ENCODE measurements around the gene VWA5B1.

The VWA5B1 gene

DNA sequence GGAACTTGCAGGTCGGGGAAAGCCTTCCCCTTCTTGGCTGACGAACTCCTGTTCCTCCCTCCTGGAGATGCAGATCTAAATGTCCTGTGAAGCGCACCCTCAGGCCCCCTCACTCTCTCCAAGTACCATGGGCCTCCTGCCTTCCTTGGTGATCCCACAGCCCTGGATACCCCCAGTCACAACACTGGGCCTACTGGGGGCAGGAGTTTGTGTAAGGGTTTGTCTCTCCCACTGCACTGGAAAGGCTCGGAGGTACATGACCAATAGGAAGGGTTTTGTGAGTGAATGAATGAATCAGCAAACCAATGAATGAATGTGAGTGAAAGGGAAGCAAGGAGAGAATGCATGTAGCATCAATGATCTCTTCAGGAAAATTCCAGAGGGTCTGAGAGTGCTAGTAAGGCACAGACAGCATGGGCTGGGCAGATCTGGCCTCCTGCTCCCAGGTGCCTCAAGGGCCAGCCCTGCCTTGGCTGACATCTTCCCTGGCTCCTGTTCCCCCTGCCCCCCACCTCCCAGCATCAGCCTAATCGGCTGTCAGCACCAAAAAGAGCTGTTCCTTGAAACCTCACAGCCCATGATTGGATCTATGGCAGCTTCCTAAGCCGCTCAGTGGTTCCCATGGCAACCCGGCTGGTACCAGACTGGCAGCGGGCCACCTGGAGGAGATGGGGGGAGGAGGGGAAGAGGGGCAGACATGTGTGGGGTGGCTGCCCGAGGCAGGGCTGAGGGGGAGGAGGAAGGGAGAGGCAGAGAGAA, 95.8 kb downstream of the VWA5B1 start:
- no peak for ATAC-seq

DNA sequence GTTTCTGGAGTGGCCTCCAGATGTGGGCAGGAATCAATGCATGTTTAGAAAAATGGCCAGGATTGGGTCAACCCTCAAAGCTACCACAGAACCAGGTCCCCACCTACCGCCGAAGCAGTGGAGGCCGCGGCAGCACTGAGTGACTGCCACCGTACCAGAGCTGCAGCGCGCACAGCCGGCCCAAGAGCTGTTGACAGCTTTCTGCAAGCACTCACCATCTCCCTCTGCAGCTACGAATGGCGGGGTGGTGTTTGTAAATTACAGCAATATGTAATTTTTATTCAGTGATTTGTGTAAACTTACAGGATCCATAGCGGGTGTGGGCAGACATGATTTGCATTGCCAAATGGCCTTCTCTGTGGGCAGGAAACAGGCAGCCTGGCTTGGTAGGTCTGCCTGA, 98.9 kb downstream of the VWA5B1 start:
- ATAC-seq (no peak), DNase-seq (no peak)

More for the DNA sequence above, 95.8 kb downstream of the VWA5B1 start:
- no peak for DNase-seq

DNA sequence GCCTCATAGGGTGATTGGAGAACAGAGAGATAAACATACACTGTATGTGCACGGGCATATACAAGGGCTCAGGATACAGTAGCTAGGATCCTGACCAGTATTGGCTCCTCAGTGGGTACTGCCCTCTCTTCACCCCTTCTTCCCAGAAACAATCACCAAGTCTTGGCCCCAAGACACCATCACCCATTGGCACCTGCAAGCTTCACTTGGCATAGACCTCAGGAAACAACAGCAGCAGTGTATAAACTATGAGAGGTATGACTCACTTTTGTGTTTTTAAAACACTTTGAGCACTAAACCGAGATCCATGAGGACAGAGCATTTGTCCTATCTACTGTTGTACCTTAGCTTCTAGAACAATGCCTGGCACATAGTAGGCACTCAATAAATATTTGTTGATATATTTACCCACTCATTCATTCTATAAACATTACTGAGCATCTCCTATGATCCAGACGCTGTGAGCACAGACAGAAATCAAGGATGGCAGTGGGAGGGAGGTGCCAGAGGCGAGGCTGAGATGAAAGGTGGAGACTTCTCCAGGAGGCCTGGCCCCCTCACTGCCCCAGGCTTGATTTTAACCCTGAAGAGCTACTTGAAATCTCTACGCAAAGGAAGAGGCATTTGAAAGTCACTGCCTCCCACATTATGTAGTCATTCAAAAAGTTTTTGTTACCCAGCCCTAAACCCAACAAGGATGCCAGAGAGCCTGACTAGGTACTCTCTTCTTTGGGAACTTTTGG, 100.1 kb downstream of the VWA5B1 start:
- DNase-seq: no peak
- no peak for ATAC-seq

DNA sequence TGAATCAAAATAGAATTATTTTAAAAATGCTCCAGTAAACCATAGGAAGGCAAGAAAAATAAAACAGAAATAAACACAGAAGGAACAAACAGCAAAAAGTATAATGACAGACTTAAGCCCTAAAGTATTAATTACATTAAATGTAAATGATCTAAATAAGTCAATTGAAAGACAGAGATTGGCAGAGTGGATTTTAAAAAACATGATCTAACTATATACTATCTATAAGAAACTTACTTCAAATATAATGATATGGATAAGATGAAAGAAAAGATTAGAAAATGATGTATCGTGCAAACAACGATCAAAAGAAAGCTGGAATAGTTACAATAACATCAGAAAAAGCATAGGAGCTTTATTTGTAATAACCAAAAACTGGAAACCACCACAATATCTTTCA, 104.6 kb downstream of the VWA5B1 start:
- DNase-seq (no peak), ATAC-seq (no peak)

DNA sequence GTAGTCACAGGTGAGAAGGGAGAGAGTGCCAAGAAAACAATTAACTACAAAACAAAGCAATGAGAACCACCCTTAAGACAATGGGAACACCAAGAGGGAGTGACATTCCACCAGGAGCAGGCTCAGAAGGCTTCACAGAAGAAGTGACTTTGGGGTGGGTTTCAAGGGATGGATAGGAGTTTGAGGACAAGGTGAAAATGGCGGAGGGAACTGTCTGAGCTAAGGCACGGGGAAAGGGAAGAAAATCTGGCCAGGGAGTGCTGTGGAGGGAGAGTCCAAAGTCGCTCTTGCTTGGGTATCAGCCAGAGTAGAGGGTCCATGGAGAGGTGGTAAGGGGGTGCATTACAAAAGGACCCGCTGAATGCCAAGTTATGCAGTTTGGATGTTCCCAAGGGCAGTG, 108.1 kb downstream of the VWA5B1 start:
- DNase-seq: no peak
- ATAC-seq: no peak

DNA sequence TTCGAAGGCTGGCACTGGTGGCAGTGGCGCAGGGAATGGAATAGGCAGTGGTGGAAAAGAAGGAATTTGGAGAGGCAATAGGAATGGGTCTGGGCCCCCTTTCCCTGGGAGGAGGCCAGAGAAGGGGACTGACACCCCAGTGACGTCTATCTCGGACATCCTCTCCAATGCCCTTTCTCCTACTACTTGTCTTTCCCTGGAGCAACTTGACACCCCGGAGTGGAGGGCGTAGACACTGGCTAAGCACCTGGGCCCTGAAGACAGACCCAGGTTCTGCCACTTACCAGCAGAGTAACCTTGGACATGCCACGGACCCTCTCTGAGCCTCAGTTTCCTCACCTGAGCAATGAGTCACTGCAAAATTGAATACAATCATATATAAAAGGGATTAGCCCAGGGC, 108.5 kb downstream of the VWA5B1 start:
- DNase-seq (no peak), ATAC-seq (no peak)

DNA sequence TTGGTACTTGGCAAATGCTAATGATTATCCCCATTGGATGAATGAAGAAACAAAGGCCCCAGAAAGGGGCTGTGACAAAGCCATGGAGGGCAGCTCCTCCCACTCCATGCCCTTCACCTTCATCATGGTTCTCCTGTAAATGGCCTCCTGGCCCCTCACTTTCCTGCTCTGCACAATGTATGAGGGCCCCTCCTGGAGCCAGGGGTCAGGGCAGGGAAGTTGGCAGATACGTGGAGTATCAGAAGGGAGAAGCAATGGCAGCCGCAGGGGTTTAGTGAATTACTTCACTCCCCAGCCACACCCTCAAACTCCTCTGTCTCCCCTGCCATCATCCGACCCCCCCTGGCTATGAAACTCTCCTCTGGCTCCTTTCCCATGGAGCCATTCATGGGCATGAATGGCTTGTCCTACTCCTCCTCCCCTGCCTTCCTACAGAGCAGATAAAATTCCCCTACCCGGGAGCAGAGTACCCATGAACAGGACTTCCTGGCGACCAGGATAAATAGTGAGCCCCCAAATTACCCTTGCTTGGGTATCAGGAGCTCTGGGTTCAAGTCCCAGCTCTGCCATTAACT, 109.0 kb downstream of the VWA5B1 start:
- no peak for ATAC-seq
- DNase-seq: no peak

DNA sequence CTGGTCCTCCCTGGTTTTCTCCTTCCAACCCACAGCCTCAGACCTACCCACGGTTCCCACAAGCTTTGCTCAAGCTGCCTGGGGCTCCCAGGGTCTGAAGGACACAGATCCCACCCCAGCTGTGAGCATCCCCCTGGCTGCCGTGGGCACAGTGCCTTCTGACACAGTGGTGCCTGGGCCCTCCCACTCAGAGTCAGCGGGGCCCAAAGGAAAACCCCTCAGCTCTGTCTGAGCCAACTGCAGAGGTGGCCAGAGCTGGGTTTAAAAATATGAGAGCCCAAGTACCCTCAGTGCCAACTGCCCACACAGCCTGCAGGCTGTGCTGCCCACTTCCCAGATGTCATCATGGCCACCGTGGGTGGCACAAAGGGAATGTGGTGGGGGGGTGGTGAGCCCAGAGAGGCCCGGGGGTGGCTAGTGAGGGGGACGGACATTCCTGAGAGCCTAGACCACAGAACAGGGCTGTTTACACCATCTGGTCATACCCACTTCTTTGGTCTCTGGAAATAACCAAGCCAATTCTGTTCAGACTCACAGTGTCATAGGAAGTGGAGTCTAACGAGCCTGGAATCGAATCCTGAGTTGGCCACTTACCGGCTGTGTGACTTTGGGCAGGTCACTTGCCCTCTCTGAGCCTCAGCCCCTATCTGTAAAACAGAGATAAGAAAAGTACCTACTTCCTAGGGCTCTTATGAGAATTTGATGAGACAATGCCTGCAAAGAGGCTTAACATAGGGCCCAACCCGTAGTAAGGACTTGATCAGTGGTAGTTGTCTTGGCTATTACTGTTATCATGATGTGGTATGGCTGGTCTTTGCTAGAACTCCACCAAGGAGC, 109.9 kb downstream of the VWA5B1 start:
- DNase-seq (no peak), ATAC-seq (peak; percentile 35)

DNA sequence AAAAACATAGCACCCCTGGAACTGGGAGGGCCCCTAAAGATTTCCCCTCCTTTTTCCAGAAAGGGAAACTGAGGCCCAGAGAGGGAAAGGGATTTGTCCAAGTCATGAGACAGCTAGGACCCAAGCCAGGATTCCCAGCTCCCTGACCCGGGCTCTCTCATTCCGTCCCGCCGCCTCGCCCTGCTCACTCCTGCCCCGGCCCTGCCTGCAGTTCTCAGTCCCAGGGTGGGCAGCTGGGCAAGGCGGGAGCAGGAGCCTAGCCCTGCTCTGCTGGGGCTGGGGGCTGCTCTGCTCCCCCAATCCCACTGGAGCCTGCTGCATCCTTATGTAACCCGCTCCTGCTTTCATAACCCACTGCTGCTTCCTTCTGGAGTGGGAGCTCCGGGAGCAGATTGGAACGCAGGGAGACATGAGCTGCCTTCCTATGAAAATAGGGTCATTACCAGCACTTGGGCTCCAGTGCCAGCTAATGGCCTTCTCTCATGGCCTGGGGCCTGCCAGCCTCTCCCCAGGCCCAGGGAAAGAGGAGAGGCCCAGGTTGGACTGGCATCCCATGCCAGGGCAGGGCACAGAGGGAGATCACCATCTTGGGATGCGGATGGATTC, 110.8 kb downstream of the VWA5B1 start:
- ATAC-seq: no peak
- DNase-seq: no peak

DNA sequence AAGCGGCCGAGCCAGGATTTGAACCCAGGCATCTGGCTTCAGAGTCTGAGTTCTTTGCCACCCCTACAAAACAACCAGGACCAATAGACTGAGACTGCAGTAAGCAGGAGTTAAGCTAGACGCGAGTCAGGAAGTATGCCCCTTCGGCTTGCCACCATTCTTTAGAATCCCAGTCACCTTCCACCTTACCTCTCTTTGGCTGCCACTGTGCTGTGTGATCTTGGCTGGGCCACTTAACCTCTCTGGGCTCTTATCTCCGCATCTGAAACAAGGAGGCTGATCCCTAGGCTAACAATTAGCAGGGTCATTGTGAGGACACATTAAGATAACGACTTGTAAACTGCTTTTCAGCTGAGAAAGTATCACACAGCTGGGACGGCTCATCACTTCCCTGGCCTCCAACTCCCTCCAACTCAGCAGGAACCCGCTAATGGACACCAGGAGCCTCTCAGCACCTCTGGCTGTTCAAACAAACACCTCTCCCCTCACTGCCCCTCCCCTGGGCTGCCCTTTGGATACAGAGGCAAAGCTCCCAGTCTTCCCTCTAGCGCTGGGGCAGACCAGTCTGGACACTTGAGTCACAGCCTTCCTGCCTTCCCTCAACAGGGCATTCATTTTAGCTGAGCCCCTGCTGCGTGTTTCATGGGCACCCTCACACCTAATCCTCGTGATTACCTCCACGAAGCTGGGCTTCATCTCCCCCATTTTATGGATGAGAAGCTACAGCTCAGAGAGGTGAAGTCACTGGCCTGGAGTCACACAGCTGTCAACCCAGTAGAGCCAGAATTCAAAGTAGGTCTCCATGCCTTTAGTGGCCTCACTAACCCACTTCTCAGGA, 112.1 kb downstream of the VWA5B1 start:
- no peak for DNase-seq
- no peak for ATAC-seq

DNA sequence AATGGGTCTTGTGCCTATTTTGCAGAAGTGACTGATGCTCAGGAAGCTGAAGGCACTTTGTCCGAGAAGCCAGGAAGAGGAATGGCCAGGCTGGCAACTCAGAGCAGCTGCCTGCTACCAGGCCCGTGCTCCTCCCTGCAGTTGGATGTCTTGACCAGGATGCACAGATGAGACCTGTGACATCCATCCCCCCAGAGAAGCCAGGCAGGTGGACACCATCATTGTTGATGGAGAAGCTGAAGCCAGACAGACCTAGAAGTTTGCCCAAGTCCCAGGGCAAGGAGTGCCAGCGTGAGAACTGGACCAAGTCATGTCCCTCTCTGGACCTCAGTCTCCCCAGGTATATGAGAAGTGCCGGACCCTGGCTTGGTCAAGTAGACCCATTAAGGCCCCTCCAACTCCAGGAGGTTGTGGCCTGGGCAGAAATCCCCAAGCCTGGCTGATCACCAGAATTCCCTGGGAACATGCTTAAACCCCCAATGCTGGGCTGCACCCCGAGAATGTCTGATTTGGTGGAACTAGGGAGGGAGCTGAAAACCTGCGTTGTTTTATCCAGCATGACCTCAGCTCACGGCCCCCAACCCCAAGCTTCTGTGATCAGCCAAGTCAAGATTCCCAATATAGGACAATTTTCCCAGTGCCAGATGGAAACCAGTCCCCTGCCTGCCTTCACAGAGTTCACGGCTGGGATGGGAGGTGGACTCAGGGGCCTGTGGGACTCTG, 112.9 kb downstream of the VWA5B1 start:
- ATAC-seq (no peak), DNase-seq (no peak)

DNA sequence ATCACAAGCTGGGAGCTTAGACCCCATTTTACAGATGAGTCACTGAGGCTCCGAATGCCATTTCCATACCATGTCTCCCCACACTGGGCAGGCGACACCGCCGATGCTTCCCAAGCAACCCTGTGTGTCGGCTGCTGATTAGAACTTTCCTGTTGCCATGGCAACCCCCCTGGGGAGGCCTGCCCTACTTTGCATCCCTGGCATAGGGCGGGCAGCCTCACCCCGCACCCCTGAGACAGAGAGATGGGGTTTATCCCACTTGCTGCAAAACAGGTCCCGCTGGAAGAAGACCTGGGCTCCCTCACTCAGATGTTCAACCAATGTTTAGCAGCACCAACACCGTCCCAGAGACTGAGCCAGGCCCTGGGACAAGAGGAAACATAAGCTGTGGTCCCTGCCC, 113.8 kb downstream of the VWA5B1 start:
- DNase-seq (no peak), ATAC-seq (no peak)
